Neuronal stem cell (in vitro differentiated cells): ENCODE data around the gene CDK11B.
"Not testable (repeated sequence)": the region's sequence is repeated elsewhere in the genome, so short reads cannot be mapped to it uniquely, and the experiment has no call there.

Source experiments
- DNase-seq: peaks from one replicate; pipeline ENCODE4 v3.0.0-alpha.2; 2013; ENCODE audit warnings: low spot score
- H2AFZ ChIP-seq: one replicate; pipeline ENCODE4 v1.6.1; 2013; ENCODE audit warnings: mild to moderate bottlenecking, low read length, inconsistent platforms
- H2AK5ac ChIP-seq: 2 replicates; pipeline ENCODE4 v1.6.1; 2013; ENCODE audit warnings: low read depth, mild to moderate bottlenecking, inconsistent platforms, low read length, moderate library complexity, mixed read lengths
- H2BK120ac ChIP-seq: 2 replicates; pipeline ENCODE4 v1.6.1; 2013; ENCODE audit warnings: low read depth, mild to moderate bottlenecking, inconsistent platforms, low read length, moderate library complexity, mixed read lengths
- H2BK12ac ChIP-seq: one replicate; pipeline ENCODE4 v1.6.1; 2013; ENCODE audit warnings: low read length, inconsistent platforms
- H2BK15ac ChIP-seq: 2 replicates; pipeline ENCODE4 v1.6.1; 2013; ENCODE audit warnings: mild to moderate bottlenecking, low read length, inconsistent platforms, mixed read lengths
- H2BK5ac ChIP-seq: one replicate; pipeline ENCODE4 v1.6.1; 2013; ENCODE audit warnings: inconsistent platforms, mild to moderate bottlenecking, low read length, moderate library complexity
- H3K14ac ChIP-seq: one replicate; pipeline ENCODE4 v1.6.1; 2013; ENCODE audit warnings: low read length, inconsistent platforms
- H3K18ac ChIP-seq: 2 replicates; pipeline ENCODE4 v1.6.1; 2013; ENCODE audit warnings: low read length, inconsistent platforms
- H3K23ac ChIP-seq: 2 replicates; pipeline ENCODE4 v1.6.1; 2013; ENCODE audit warnings: low read depth, mild to moderate bottlenecking, mixed read lengths, low read length, inconsistent platforms; ENCODE audit not compliant: poor library complexity
- H3K27ac ChIP-seq: replicated peaks from 3 replicates; pipeline ENCODE4 v1.5.1; 2013; ENCODE audit warnings: low read length, inconsistent platforms
- H3K27me3 ChIP-seq, 3 experiments: 2 replicates each; pipeline ENCODE4 v1.6.1; 2013; ENCODE audit warnings: low read length in 3 of 3, mild to moderate bottlenecking in 2 of 3, inconsistent platforms in 1 of 3, low read depth in 1 of 3, mixed read lengths in 1 of 3, moderate library complexity in 1 of 3; ENCODE audit not compliant: control insufficient read depth in 3 of 3, insufficient read depth in 3 of 3
- H3K36me3 ChIP-seq, 2 donors: replicated peaks in 1 of 2; 2 replicates each; pipeline ENCODE4 v1.6.1; 2013; ENCODE audit warnings: low read length in 2 of 2; ENCODE audit not compliant: control insufficient read depth in 2 of 2, insufficient read depth in 2 of 2
- H3K4ac ChIP-seq: 2 replicates; pipeline ENCODE4 v1.6.1; 2013; ENCODE audit warnings: inconsistent platforms, mild to moderate bottlenecking, low read length, moderate library complexity
- H3K4me1 ChIP-seq, 2 donors: 1 replicate in 1 of 2; 2 replicates in 1 of 2; pipeline ENCODE4 v1.6.1; 2013; ENCODE audit warnings: low read length in 2 of 2, low read depth in 1 of 2; ENCODE audit not compliant: control insufficient read depth in 2 of 2, insufficient read depth in 1 of 2
- H3K4me2 ChIP-seq: one replicate; pipeline ENCODE4 v1.6.1; 2013; ENCODE audit warnings: mild to moderate bottlenecking, low read length, inconsistent platforms; ENCODE audit not compliant: insufficient read depth, poor library complexity, severe bottlenecking
- H3K4me3 ChIP-seq, 2 donors: 2 replicates each; pipeline ENCODE4 v1.5.1; 2013; ENCODE audit warnings: low read length in 2 of 2, mild to moderate bottlenecking in 2 of 2, inconsistent platforms in 1 of 2, moderate library complexity in 1 of 2
- H3K79me1 ChIP-seq: one replicate; pipeline ENCODE4 v1.6.1; 2013; ENCODE audit warnings: low read depth, mild to moderate bottlenecking, inconsistent platforms, low read length, moderate library complexity
- H3K9ac ChIP-seq: one replicate; pipeline ENCODE4 v1.6.1; 2013; ENCODE audit warnings: mild to moderate bottlenecking, low read depth, low read length, inconsistent platforms; ENCODE audit not compliant: poor library complexity
- H3K9me3 ChIP-seq, 2 donors: replicated peaks in 1 of 2; 2 replicates each; pipeline versions ENCODE3 to v1.6.1; 2013; ENCODE audit warnings: low read length in 2 of 2, mild to moderate bottlenecking in 2 of 2, inconsistent platforms in 1 of 2, low read depth in 1 of 2, mixed read lengths in 1 of 2, moderate library complexity in 1 of 2; ENCODE audit not compliant: control insufficient read depth in 2 of 2, insufficient read depth in 1 of 2
- H4K8ac ChIP-seq: one replicate; pipeline ENCODE4 v1.6.1; 2013; ENCODE audit warnings: low read depth, mild to moderate bottlenecking, inconsistent platforms, low read length, moderate library complexity
- H4K91ac ChIP-seq: one replicate; pipeline ENCODE4 v1.6.1; 2013; ENCODE audit warnings: low read length, low read depth, mild to moderate bottlenecking, inconsistent platforms; ENCODE audit not compliant: poor library complexity
- WGBS, 2 donors: extraction: QIAGEN DNeasy Blood & Tissue Kit; methylation state at CpG; one replicate each; pipeline ENCODE4 v1.1.7; 2013; ENCODE audit warnings: missing lambda C conversion rate in 2 of 2, mixed read lengths in 1 of 2; ENCODE audit not compliant: insufficient read length in 2 of 2, insufficient replicate concordance in 1 of 2; ENCODE audit errors: extremely low coverage in 2 of 2; 5-methylcytosine and 5-hydroxymethylcytosine counted together

The CDK11B gene

DNA sequence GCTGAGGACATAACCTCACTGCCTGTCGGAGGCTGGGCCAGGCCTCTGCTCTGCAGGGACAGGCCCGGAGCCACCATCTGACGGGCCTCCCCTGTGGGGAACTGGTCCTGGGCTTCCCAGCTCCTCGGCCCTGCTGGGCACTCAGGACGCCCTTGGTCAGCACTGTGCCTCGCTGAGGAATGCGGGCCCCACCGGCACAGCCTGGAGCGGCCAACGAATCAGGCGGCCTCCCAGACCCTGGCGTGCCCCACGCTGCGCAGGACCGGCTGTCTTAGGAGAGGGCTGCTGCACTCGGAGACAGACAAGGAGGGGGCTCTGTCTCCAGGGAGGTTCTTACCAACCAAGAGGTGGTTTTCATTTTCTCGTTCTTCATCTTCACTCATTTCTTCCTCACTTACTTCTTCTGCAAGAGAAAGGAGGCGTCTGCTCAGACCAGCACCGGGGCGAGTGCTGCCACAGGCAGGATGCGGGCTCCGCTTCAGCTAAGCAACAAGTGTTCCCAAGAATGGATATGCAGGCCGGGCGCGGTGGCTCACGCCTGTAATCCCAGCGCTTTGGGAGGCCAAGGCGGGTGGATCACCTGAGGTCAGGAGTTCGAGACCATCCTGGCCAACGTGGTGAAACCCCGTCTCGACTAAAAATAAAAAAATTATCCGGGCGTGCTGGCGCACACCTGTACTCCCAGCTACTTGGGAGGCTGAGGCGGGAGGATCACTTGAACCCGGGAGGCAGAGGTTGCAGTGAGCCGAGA, 17.9 kb downstream of the CDK11B start:
- H2BK12ac ChIP-seq, H2BK5ac ChIP-seq, H3K4me3 ChIP-seq, H3K23ac ChIP-seq, H3K18ac ChIP-seq, H3K14ac ChIP-seq, H3K4me1 ChIP-seq, H3K4me2 ChIP-seq, H3K4ac ChIP-seq, H4K91ac ChIP-seq, H2AK5ac ChIP-seq, H3K9me3 ChIP-seq, H3K27ac ChIP-seq, H3K9ac ChIP-seq, H3K27me3 ChIP-seq, H2BK15ac ChIP-seq, H4K8ac ChIP-seq, H3K79me1 ChIP-seq, H2BK120ac ChIP-seq, DNase-seq, H2AFZ ChIP-seq: not testable (repeated sequence)
- H3K36me3 ChIP-seq, result peaks cover 3 to 17% of the 10 kb centered on the region in 2 donors
- no CpG with 5 or more reads among the region's 38 CpGs for WGBS, 2 donors

DNA sequence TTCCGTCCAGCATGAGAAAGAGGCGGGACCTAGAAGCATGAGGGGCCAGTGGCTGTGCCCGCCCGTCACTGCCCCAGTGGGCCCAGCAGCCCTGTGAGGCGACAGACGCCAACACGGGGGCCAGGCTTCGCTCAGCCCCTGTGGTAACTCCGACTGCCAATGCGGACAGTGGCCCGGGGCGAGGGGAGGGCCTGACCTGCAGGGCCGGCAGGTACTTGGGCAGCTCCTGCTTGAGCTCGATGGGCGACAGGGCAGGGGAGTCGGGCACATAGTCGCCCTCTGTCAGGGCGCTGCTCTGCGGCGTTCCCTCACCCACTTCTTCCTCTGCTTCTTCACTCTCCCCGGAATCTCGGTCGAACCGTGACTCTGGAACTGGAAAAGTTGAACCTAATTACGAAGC, 18.7 kb downstream of the CDK11B start:
- not testable (repeated sequence) for H2AK5ac ChIP-seq, H3K9ac ChIP-seq, H2BK120ac ChIP-seq, DNase-seq, H4K8ac ChIP-seq, H3K79me1 ChIP-seq, H2AFZ ChIP-seq, H3K27me3 ChIP-seq, H3K4me1 ChIP-seq, H4K91ac ChIP-seq, H3K4me2 ChIP-seq, H3K9me3 ChIP-seq, H3K4me3 ChIP-seq, H3K27ac ChIP-seq, H3K23ac ChIP-seq, H3K14ac ChIP-seq, H3K4ac ChIP-seq, H2BK12ac ChIP-seq, H2BK15ac ChIP-seq, H3K18ac ChIP-seq, H2BK5ac ChIP-seq
- peaks cover 3 to 14% of the 10 kb centered on the region in 2 donors for H3K36me3 ChIP-seq
- WGBS, 2 donors, result no CpG with 5 or more reads among the region's 25 CpGs

DNA sequence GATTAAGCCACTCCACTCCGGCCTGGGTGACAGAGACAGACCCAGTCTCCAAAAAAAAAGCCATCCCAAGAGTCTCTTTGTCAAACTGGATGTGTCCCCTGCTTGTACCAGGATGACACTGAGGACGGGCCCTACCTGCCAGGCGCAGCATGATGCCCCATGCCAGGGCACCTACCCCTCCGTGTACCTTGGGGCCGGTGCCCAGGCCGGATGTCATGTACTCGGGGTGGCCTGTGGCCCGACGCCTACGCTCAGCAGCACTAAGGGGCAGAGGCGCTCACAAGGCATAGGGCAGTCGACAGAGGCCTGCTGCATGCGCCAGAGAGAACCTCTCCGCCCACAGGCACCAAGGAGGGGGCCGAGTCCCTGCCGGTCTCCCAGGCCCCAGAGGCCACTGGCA, 19.4 kb downstream of the CDK11B start:
- no CpG with 5 or more reads among the region's 16 CpGs for WGBS, 2 donors
- not testable (repeated sequence) for H3K18ac ChIP-seq, H2BK12ac ChIP-seq, H4K91ac ChIP-seq, H2AFZ ChIP-seq, H3K79me1 ChIP-seq, H3K4me3 ChIP-seq, H2BK5ac ChIP-seq, H4K8ac ChIP-seq, H3K4me1 ChIP-seq, H2BK120ac ChIP-seq, H3K4ac ChIP-seq, H3K9me3 ChIP-seq, H2AK5ac ChIP-seq, H3K9ac ChIP-seq, DNase-seq, H3K4me2 ChIP-seq, H2BK15ac ChIP-seq, H3K23ac ChIP-seq, H3K14ac ChIP-seq, H3K27me3 ChIP-seq, H3K27ac ChIP-seq
- peaks cover 3 to 14% of the 10 kb centered on the region in 2 donors for H3K36me3 ChIP-seq

DNA sequence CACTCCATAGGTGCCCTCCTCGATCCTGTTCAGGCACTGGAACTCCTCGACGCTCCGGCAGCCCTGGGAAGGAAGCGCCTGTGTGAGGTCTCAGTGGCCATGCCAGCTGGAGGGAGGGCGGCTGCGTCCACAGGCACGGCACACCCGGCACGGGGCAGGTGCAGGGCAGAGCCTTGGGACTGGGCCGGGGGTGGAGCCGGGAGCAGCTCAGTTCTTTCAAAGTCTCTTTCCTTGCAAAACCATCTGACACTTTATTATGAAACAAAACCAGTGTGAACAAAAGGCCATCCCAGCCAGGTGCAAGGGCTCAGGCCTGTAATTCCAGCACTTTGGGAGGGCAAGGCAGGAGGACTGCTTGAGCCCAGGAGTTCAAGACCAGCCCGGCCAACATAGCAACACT, 20.3 kb downstream of the CDK11B start:
- H3K4me2 ChIP-seq, H3K23ac ChIP-seq, H2BK12ac ChIP-seq, DNase-seq, H2BK15ac ChIP-seq, H3K4me1 ChIP-seq, H3K18ac ChIP-seq, H2AK5ac ChIP-seq, H2BK5ac ChIP-seq, H2BK120ac ChIP-seq, H3K27me3 ChIP-seq, H4K91ac ChIP-seq, H3K9me3 ChIP-seq, H3K79me1 ChIP-seq, H2AFZ ChIP-seq, H3K14ac ChIP-seq, H4K8ac ChIP-seq, H3K9ac ChIP-seq, H3K27ac ChIP-seq, H3K4me3 ChIP-seq, H3K4ac ChIP-seq: not testable (repeated sequence)
- H3K36me3 ChIP-seq, result peaks cover 3 to 14% of the 10 kb centered on the region in 2 donors
- WGBS, 2 donors, result no CpG with 5 or more reads among the region's 13 CpGs
